HPDE6-E6E7 (cell line): ENCODE results near the gene GRAMD1A.
"Not testable (repeated sequence)": the region's sequence is repeated elsewhere in the genome, so short reads cannot be mapped to it uniquely, and the experiment has no call there.

Experiments
- DNase-seq: peaks from one replicate; pipeline ENCODE4 v3.0.0; 2011; ENCODE audit warnings: missing footprints; ENCODE audit errors: extremely low spot score

GRAMD1A gene

GRCh38 chr19:34976611-34977010 is 23.5 kb upstream of the GRAMD1A start:
- DNase-seq = no peak

- DNase-seq = no peak
Observed at GRCh38 chr19:34979819-34980640, 20.1 kb upstream of the GRAMD1A start.

- DNase-seq = no peak
Observed at GRCh38 chr19:34982275-34982674, 17.8 kb upstream of the GRAMD1A start.

GRCh38 chr19:34983786-34984185 is 16.3 kb upstream of the GRAMD1A start:
- no peak for DNase-seq

- DNase-seq = no peak
Observed at GRCh38 chr19:34984287-34984686, 15.8 kb upstream of the GRAMD1A start.

- DNase-seq = no peak
Observed at GRCh38 chr19:34985249-34986022, 14.7 kb upstream of the GRAMD1A start.

GRCh38 chr19:34988119-34988518 is 12.0 kb upstream of the GRAMD1A start:
- no peak for DNase-seq

- no peak for DNase-seq
Observed at GRCh38 chr19:34989298-34989697, 10.8 kb upstream of the GRAMD1A start.

- no peak for DNase-seq
Observed at GRCh38 chr19:34990578-34991192, 9.4 kb upstream of the GRAMD1A start.

- DNase-seq = no peak
Observed at GRCh38 chr19:34991542-34992333, 8.4 kb upstream of the GRAMD1A start.

- DNase-seq = not testable (repeated sequence)
Observed at GRCh38 chr19:34992582-34992981, 7.5 kb upstream of the GRAMD1A start.

- DNase-seq = no peak
Observed at GRCh38 chr19:34994286-34994642, 5.9 kb upstream of the GRAMD1A start.

GRCh38 chr19:34994643-34995541 is 5.2 kb upstream of the GRAMD1A start:
- no peak for DNase-seq

GRCh38 chr19:34995551-34995950 is 4.6 kb upstream of the GRAMD1A start:
- no peak for DNase-seq

GRCh38 chr19:34997071-34997617 is 3.0 kb upstream of the GRAMD1A start:
- no peak for DNase-seq

GRCh38 chr19:34998224-34998623 is 1.9 kb upstream of the GRAMD1A start:
- DNase-seq = not testable (repeated sequence)

- DNase-seq = no peak
Observed at GRCh38 chr19:34998777-34999497, 1.2 kb upstream of the GRAMD1A start.

- no peak for DNase-seq
Observed at GRCh38 chr19:35000338-35000646, 169 bp downstream of the GRAMD1A start.

GRCh38 chr19:35000647-35001501 is 751 bp downstream of the GRAMD1A start:
- DNase-seq = no peak
